Testis (tissue), 3 donors: ENCODE measurements around the gene SUFU. TPM values are rescaled to one million over a fixed set of nuclear protein-coding genes. Genes with fewer than 3 reads are reported as not detected.

ENCODE experiments used
- DNase-seq: peaks from one replicate; pipeline ENCODE4 v3.0.0-alpha.2; 2019
- H3K27ac ChIP-seq, 2 donors: fragments of 200-600 bp; sonication (generic); one replicate each; pipeline ENCODE4 v1.5.1; 2019
- H3K27me3 ChIP-seq: fragments of 200-600 bp; sonication (generic); one replicate; pipeline ENCODE4 v1.5.1; 2019
- H3K36me3 ChIP-seq: fragments of 200-600 bp; sonication (generic); one replicate; pipeline ENCODE4 v1.5.1; 2017; ENCODE audit warnings: low read depth; ENCODE audit errors: missing control alignments
- H3K4me1 ChIP-seq: fragments of 200-600 bp; sonication (generic); one replicate; pipeline ENCODE4 v1.5.1; 2019
- H3K4me3 ChIP-seq, 2 donors: fragments of 200-600 bp; sonication (generic); one replicate each; pipeline ENCODE4 v1.5.1; 2017 to 2019
- H3K9me3 ChIP-seq: fragments of 200-600 bp; sonication (generic); one replicate; pipeline ENCODE4 v1.5.1; 2017
- POLR2A ChIP-seq: fragments of 450-650 bp; IDR thresholded peaks from one replicate; pipeline ENCODE4 v1.6.1; 2017; ENCODE audit warnings: antibody characterized with exemption, mild to moderate bottlenecking, moderate library complexity
- WGBS, 2 donors: methylation state at CpG; one replicate each; pipeline ENCODE4 v1.1.5; 2018; 5-methylcytosine and 5-hydroxymethylcytosine counted together
- intact Hi-C: fragments of 100-400 bp; cut with DNase I; formaldehyde crosslinking; loops from one replicate; pipeline ENCODE4 v1.15.1; 2023; ENCODE audit warnings: low total_unique reads
- polyA plus RNA-seq: library from polyadenylated mRNA; stranded (reverse); fragments of 350-450 nt; fragmentation: Illumina TruSeq; extraction: RNeasy Lipid Tissue Mini Kit (QIAGEN cat#74804); gene quantifications from one replicate; pipeline ENCODE4 v1.2.3, GENCODE V29; 2014; ENCODE audit warnings: low read depth, low replicate concordance; ENCODE audit not compliant: insufficient read depth
- total RNA-seq, 2 donors: library from RNA; depleted of rRNA; stranded (reverse); fragments of >200 nt; gene quantifications; one replicate each; pipeline ENCODE4 v1.2.3, GENCODE V29; 2016
- TF ChIP-seq, protein P1 (sequence below), 3 experiments: fragments of 450-650 bp in 2 of 3; fragments of 200-600 bp in 1 of 3; sonication (generic) in 1 of 3; IDR thresholded peaks; one replicate each; pipeline ENCODE4 v1.5.1; 2016 to 2019; ENCODE audit warnings: antibody characterized with exemption in 3 of 3, mild to moderate bottlenecking in 2 of 3, moderate library complexity in 1 of 3

The SUFU gene
- total and polyA plus RNA-seq, 3 donors from 2014 or later: 16.5 to 28.4 (median 22.9) TPM

DNA sequence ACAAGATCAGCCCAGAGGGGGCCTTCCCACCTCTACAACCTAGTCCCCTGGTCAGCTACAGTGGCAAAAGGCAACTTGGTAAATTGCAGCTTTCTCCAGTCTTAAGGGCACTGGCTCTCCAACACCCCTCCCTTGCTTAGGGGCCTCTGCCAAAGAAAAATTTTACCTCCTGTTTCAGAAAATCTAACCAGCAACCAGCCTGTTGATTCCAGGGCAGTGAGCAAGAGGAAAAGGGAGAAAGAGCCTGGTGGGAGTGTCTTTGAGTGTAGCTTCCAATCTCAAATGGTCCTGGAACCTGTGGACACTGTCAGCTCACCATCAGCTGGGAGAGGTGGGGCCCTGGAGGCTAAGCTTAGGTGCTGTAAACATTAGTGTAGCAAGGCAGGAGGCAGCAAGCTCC, 24.1 kb upstream of the SUFU start:
- H3K4me1 ChIP-seq: no peaks in the 10 kb centered on the region
- H3K36me3 ChIP-seq: no peaks in the 10 kb centered on the region
- no peaks in the 10 kb centered on the region for H3K27me3 ChIP-seq
- H3K9me3 ChIP-seq: no peaks in the 10 kb centered on the region
- H3K4me3 ChIP-seq: no peak overlapping the region
- intact Hi-C loops: loop anchor here (10.0 kb wide), 1 partner anchor 55 kb away; the partner anchor contains the start of gene FBXL15
- DNase-seq: no peak
- TF ChIP-seq POLR2A: no peak
- TF ChIP-seq, protein P1, sequence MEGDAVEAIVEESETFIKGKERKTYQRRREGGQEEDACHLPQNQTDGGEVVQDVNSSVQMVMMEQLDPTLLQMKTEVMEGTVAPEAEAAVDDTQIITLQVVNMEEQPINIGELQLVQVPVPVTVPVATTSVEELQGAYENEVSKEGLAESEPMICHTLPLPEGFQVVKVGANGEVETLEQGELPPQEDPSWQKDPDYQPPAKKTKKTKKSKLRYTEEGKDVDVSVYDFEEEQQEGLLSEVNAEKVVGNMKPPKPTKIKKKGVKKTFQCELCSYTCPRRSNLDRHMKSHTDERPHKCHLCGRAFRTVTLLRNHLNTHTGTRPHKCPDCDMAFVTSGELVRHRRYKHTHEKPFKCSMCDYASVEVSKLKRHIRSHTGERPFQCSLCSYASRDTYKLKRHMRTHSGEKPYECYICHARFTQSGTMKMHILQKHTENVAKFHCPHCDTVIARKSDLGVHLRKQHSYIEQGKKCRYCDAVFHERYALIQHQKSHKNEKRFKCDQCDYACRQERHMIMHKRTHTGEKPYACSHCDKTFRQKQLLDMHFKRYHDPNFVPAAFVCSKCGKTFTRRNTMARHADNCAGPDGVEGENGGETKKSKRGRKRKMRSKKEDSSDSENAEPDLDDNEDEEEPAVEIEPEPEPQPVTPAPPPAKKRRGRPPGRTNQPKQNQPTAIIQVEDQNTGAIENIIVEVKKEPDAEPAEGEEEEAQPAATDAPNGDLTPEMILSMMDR (IDR thresholded peaks at IDR 0.05): no peak
- no peak overlapping the region for H3K27ac ChIP-seq

DNA sequence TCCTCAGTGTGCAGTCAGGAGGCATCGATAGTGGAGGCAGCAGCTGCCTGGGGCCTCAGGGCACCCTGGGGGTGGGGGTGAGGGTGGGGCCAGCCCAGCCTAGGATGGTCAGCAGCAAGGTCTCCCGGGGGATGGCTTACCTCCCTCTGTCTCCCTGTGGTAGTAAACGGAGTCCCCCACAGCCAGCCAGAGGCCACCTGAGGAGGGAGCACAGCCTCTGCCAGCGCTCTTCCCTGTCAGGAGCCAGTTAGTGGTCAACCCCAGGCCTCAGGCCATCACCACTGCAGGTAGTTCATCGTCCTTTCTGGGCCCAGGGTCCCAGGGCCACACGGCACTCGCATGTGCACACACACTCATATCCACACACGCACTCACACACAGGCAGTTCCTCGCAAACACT, 23.4 kb upstream of the SUFU start:
- intact Hi-C loops: no loop called here
- TF ChIP-seq POLR2A: no peak
- TF ChIP-seq, protein P1 (IDR thresholded peaks at IDR 0.05): no peak
- H3K27me3 ChIP-seq: no peaks in the 10 kb centered on the region
- H3K9me3 ChIP-seq: no peaks in the 10 kb centered on the region
- no peaks in the 10 kb centered on the region for H3K36me3 ChIP-seq
- no peak for DNase-seq
- H3K4me1 ChIP-seq: no peaks in the 10 kb centered on the region
- no peak overlapping the region for H3K27ac ChIP-seq
- no peak overlapping the region for H3K4me3 ChIP-seq
- 86 to 90% methylated on average over 8 to 9 of the region's 9 CpGs for WGBS, 2 donors

DNA sequence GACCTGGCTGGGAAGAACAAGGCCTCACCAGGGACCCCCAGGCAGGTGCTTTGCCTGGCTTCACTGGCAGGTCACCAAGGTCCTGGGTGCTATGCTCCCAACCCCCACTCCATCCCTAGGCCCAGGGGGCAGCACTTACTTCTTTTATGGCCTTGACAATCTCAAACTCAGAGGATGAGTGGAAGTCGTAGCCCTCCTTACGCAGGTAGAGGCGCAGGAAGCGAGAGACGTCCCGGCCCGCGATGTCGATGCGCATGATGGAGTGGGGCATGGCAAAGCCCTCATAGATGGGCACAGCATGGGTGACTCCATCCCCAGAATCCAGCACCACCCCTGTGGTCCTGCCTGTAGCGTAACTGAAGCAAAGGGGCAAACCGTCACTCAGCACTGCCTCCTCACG, 19.8 kb upstream of the SUFU start:
- no peak overlapping the region for H3K4me3 ChIP-seq
- no peaks in the 10 kb centered on the region for H3K36me3 ChIP-seq
- DNase-seq: no peak
- no peaks in the 10 kb centered on the region for H3K9me3 ChIP-seq
- TF ChIP-seq POLR2A: no peak
- TF ChIP-seq, protein P1 (IDR thresholded peaks at IDR 0.05): no peak
- H3K27me3 ChIP-seq: no peaks in the 10 kb centered on the region
- intact Hi-C loops: no loop called here
- no peak overlapping the region for H3K27ac ChIP-seq
- 96 to 98% methylated on average over 13 of the region's 13 CpGs for WGBS, 2 donors
- no peaks in the 10 kb centered on the region for H3K4me1 ChIP-seq

DNA sequence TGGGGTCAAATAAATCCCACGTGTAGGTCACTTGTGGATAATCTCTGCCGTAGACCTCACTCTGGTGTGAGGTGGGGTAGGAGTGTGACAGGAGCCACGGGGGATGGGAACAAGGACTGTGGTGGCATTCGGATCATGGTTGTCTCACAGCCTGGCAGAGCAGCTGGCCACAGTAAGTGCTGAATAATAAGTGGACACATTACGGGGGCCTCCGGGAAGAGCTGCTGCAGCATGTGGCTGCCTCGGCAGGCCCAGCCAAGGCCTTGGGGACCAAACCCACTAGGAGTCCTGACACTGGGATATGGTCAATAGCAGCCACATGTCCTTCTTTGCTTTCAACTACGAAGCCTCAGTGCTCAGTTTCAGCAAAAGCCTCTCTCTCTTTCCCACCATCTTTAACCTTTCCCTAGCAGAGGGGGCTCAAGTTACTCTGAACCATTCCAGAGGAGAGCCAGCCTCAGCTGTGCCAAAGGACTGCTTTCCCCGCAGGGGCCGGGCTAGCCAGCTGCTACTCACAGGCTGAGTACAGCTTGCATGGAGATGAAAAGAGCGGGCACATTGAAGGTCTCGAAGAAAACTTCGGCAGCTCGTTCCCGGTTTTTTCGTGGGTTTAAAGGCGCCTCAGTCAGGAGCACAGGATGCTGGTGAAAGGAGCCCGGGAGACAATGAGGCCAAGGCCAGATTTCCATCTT, 18.5 kb upstream of the SUFU start:
- H3K27me3 ChIP-seq: no peaks in the 10 kb centered on the region
- H3K4me1 ChIP-seq: no peaks in the 10 kb centered on the region
- TF ChIP-seq, protein P1 (IDR thresholded peaks at IDR 0.05): no peak
- no peak for TF ChIP-seq POLR2A
- 88 to 90% methylated on average over 18 of the region's 18 CpGs for WGBS, 2 donors
- intact Hi-C loops: no loop called here
- H3K27ac ChIP-seq: no peak overlapping the region
- DNase-seq: no peak
- H3K9me3 ChIP-seq: no peaks in the 10 kb centered on the region
- H3K4me3 ChIP-seq: no peak overlapping the region
- H3K36me3 ChIP-seq: no peaks in the 10 kb centered on the region

DNA sequence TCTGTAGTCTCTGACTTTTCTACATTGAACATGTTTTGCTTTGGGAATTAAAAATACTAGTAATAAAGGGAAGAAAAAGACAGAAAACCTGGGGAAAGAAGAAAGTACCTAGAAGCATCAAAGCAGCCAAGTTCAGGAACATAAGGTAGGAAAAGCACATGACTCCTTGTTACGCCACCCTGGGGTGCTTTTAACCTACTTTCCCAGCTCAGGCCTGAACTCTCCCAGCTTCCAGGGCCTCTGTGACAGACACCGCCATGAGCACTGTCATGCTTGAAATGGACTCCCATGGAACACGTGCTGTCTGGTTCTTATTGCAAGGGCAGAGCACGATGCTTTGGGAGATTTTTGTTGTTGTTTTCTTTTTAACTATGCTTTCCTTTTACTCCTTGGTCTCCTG, 12.6 kb upstream of the SUFU start:
- Histone ChIP-seq H3K36me3 (no peaks in the 10 kb centered on the region), H3K27ac (no peak overlapping the region)
- intact Hi-C loops: no loop called here

More for the DNA sequence above, 12.6 kb upstream of the SUFU start:
- peaks cover 5% of the 10 kb centered on the region for H3K4me1 ChIP-seq
- no peak for DNase-seq
- H3K9me3 ChIP-seq: no peaks in the 10 kb centered on the region
- 76 to 82% methylated on average over 4 of the region's 4 CpGs for WGBS, 2 donors
- no peak for TF ChIP-seq POLR2A
- TF ChIP-seq, protein P1 (IDR thresholded peaks at IDR 0.05): no peak
- no peaks in the 10 kb centered on the region for H3K27me3 ChIP-seq
- H3K4me3 ChIP-seq: no peak overlapping the region
